PFSK-1 (cell line): Measurements from ENCODE around the gene NMRK1.

Experiments
- POLR2AphosphoS5 ChIP-seq: IDR thresholded peaks from 2 replicates; pipeline ENCODE4 v1.6.1; 2012; ENCODE audit warnings: low read depth, mild to moderate bottlenecking, control low read depth, low read length, moderate library complexity
- REST ChIP-seq, 2 experiments: IDR thresholded peaks; 2 replicates each; pipeline versions ENCODE4 v1.6.1 to v1.8.0; 2011 to 2012; ENCODE audit warnings: low read depth in 2 of 2, low read length in 2 of 2, control low read depth in 1 of 2, inconsistent platforms in 1 of 2, mild to moderate bottlenecking in 1 of 2, moderate library complexity in 1 of 2; ENCODE audit not compliant: insufficient read depth in 1 of 2
- TAF1 ChIP-seq: IDR thresholded peaks from 2 replicates; pipeline ENCODE4 v1.6.1; 2012; ENCODE audit warnings: low read length, control low read depth, borderline replicate concordance; ENCODE audit not compliant: insufficient read depth

DNA sequence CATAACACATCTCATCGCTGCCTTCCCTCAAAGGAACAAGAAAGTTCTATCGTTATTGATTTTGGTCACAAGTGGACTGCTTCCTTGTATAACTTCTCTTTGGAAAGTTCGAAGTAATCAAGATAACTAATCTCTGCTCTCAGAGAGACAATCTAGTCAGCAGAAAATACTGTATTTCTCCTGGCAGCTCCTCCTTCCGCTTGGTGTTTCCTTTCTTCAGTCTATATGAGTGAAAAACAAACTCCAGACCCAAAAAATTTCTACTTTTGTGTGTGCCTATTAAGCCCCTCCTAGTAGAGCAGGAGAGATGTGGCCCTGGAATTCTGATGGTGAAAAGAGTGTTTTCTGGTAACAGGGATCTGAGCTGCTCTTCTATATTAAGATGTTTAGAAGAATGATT lies 24.8 kb upstream of the NMRK1 start:
- TF ChIP-seq TAF1 (no peak), POLR2AphosphoS5 (no peak), REST (IDR thresholded peaks at IDR 0.05; ENCODE audit: insufficient read depth in 1 of 2, low read depth in 2 of 2, low read length in 2 of 2) (no peak)
